Measurements from ENCODE around the gene MLLT1. TPM values are rescaled to one million over a fixed set of nuclear protein-coding genes. Genes with fewer than 3 reads are reported as not detected.

The MLLT1 gene
- total and polyA plus RNA-seq, 2 of the 8 experiments (the other 6 are each of a cell fraction or from before 2014, with no cell fraction given) = 18.8 to 45.1 TPM

DNA sequence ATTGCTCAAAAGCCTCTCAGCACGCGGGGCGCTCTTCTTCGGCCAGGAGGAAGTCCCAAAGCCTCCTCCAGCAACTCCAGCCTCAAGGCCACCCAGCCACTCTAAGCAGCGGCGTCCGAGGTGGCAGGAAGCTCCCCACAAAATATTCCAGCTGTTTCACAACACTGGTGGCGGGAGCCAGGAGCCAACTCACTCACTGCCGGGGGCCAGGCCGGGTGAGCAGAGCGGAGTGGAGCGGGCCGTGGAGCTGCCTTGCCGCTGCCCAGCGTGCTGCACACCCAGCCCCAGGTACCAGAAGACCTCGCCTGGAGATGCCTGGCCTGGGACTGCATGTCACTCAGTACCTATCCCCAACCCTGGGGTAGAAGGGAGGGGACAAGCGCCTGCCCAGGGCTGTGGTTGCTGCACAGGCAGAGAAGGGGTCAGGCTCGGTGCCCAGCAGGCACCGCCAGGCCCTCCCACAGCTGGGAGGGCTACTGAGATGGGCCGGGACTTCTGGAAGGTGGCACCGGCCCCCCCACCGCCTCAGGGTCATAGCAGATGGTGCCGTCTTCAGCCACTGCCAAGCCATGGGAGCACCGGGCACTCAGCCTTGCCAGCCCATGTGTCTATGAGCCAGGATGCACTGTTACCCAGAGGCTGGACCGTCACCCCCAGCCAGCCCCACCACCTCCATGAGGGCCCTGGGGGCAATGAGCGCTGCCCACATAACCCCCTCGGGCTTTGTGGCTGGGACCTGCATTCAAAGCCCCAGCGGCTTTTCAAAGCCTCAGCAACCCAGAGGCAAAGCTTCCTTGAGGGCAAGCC is 59.2 kb downstream of the MLLT1 start:
- DNase-seq (ENCODE audit: low read depth in 1 of 2, low spot score in 2 of 2) = no peak
- Histone ChIP-seq H2BK15ac (ENCODE audit: low read length) (no peak overlapping the region), H4K8ac (ENCODE audit: extremely low read depth, insufficient read depth, low read length) (no peak overlapping the region), H2BK5ac (ENCODE audit: low read depth, low read length) (no peak overlapping the region), H4K91ac (replicated peaks; ENCODE audit: insufficient read length, low read length) (no peak overlapping the region), H3K18ac (ENCODE audit: extremely low read depth, low read length) (no peak overlapping the region), H4K5ac (ENCODE audit: insufficient read length, low read depth, low read length) (no peak overlapping the region), H2AK5ac (ENCODE audit: low read depth, low read length) (no peak overlapping the region), H3K27me3 (replicated peaks in 1 of 4; ENCODE audit: control insufficient read depth in 3 of 4, extremely low read depth in 1 of 4, insufficient read depth in 3 of 4, low read length in 3 of 4) (no peaks in the 10 kb centered on the region; a peak in 1 of 7 replicates), H3K23ac (ENCODE audit: insufficient read length) (no peak overlapping the region), H3K23me2 (ENCODE audit: low read depth, low read length) (no peaks in the 10 kb centered on the region), H3K9ac (replicated peaks in 1 of 4; ENCODE audit: extremely low read depth in 1 of 4, low read depth in 3 of 4, low read length in 3 of 4) (no peak overlapping the region), H3K79me1 (ENCODE audit: low read depth, low read length) (no peaks in the 10 kb centered on the region; the same call in 1 of the 2 replicates), H3K4me2 (ENCODE audit: insufficient read depth in 1 of 2, low read depth in 2 of 2, low read length in 2 of 2) (no peak overlapping the region), H3K36me3 (ENCODE audit: control insufficient read depth in 2 of 4, insufficient read depth in 4 of 4, low read length in 3 of 4) (peaks cover 0 to 12% (median 6%) of the 10 kb centered on the region in 4 experiments; a peak in 3 of 8 replicates), H3K4me3 (ENCODE audit: extremely low read depth in 1 of 4, insufficient read depth in 2 of 4, low read depth in 3 of 4, low read length in 4 of 4) (no peak overlapping the region), H2BK12ac (ENCODE audit: low read depth, low read length) (no peak overlapping the region), H2BK20ac (ENCODE audit: low read length) (no peak overlapping the region), H3K56ac (replicated peaks; ENCODE audit: insufficient read length, low read depth, low read length) (no peak overlapping the region), H3K27ac (ENCODE audit: low read depth, low read length) (no peak overlapping the region), H3K4ac (replicated peaks; ENCODE audit: insufficient read length, low read depth, low read length) (no peak overlapping the region), H2AFZ (ENCODE audit: low read length) (no peak overlapping the region), H2BK120ac (replicated peaks; ENCODE audit: low read depth, low read length) (no peak overlapping the region), H3K9me3 (ENCODE audit: insufficient read depth in 2 of 2, low read depth in 1 of 2, low read length in 1 of 2) (no peaks in the 10 kb centered on the region), H4K20me1 (replicated peaks in 1 of 2; ENCODE audit: control insufficient read depth in 1 of 2, insufficient read depth in 2 of 2, low read length in 2 of 2) (peaks cover 6 to 20% of the 10 kb centered on the region in 2 experiments), H3K79me2 (ENCODE audit: control insufficient read depth in 1 of 2, insufficient read depth in 2 of 2, low read length in 2 of 2) (no peaks in the 10 kb centered on the region), H3K14ac (ENCODE audit: insufficient read length) (no peak overlapping the region), H3K4me1 (replicated peaks in 1 of 4; ENCODE audit: control insufficient read depth in 3 of 4, insufficient read depth in 4 of 4, low read length in 3 of 4) (peaks cover 0 to 17% (median 6%) of the 10 kb centered on the region in 4 experiments; a peak in 5 of 7 replicates)
- no peak for FAIRE-seq
- 93% methylated on average over 22 of the region's 28 CpGs; no CpG with 5 or more reads in 1 of the 2 experiments for WGBS, 2 experiments (ENCODE audit: extremely low coverage in 1 of 2, insufficient coverage in 1 of 2, insufficient read length in 1 of 2, insufficient replicate concordance in 2 of 2, low coverage in 1 of 2, low lambda C conversion rate in 2 of 2, missing lambda C conversion rate in 1 of 2)
- ChIA-PET POLR2A (ENCODE audit: partially characterized antibody) (interaction anchor here (1.0 to 1.5 kb wide), 3 partner anchors 12 to 190 kb away, joined by 3 to 7 read pairs (median 7); no protein-coding TSS in a partner anchor), CTCF (ENCODE audit: partially characterized antibody) (interaction anchor here (1.0 to 1.2 kb wide), 7 partner anchors 20 to 549 kb away, joined by 3 to 4 read pairs (median 3); no protein-coding TSS in a partner anchor)
- TF ChIP-seq EP300 (IDR thresholded peaks at IDR 0.05; ENCODE audit: borderline replicate concordance in 1 of 2, low read depth in 2 of 2, low read length in 2 of 2) (no peak), CBX5 (IDR thresholded peaks at IDR 0.05; ENCODE audit: low read depth, low read length) (no peak), SAP30 (IDR thresholded peaks at IDR 0.05; ENCODE audit: insufficient read depth, insufficient replicate concordance, low read length) (no peak), PHF8 (conservative IDR thresholded peaks at IDR 0.05; ENCODE audit: low read depth, low read length) (no peak), TAF7 (optimal IDR thresholded peaks at IDR 0.05; ENCODE audit: borderline replicate concordance, low read depth, low read length) (no peak), ZNF274 (IDR thresholded peaks at IDR 0.05; ENCODE audit: borderline replicate concordance, extremely low read depth, low read length) (no peak), RFX5 (IDR thresholded peaks at IDR 0.05; ENCODE audit: borderline replicate concordance, low read depth, low read length) (no peak), CHD1 (IDR thresholded peaks at IDR 0.05; ENCODE audit: low read depth, low read length) (no peak), SUZ12 (IDR thresholded peaks at IDR 0.05; ENCODE audit: low read length) (no peak), SP1 (IDR thresholded peaks at IDR 0.05; ENCODE audit: low read depth, low read length) (no peak), CHD2 (IDR thresholded peaks at IDR 0.05; ENCODE audit: low read length) (no peak), SIX5 (IDR thresholded peaks at IDR 0.05; ENCODE audit: low read depth, low read length) (no peak)
